ENCODE data around the gene CPA4.
"Not testable (repeated sequence)": the region's sequence is repeated elsewhere in the genome, so short reads cannot be mapped to it uniquely, and the experiment has no call there.

The CPA4 gene

DNA sequence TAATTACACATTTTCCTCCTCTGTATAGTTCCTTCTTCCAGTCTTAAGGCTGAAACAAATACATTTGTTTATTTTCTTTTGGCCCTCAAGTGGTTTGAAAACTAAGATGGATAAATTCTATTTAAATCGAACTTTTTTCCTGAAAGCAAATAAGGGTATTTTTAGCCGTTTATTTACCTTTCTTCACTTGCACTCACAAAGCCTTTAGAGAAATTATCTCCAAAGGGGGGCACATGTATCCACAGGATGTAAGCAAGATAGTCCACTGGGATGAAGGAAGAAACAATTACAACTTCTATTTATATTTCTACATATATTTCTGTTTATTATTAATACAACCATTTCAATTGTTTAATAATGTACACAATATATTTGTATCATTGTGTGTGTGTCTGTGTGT is 10.2 kb downstream of the CPA4 start:
- DNase-seq (ENCODE audit: low read depth) = no peak

DNA sequence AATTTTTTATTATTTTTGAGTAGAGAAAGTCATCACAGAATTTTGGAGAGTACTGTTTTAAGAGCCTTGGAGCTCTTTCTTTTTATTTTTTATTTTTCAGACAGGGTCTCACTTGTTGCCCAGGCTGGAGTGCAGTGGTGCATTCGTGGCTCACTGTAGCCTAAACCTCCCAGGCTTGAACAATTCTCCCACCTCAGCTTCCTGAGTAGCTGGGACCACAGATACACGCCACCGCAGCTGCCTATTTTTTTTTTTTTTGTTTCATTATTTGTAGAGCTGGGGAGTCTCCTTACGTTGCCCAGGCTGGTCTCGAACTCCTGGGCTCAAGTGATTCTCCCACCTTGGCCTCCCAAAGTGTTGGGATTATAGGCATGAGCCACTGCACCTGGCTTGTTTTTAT is 10.6 kb downstream of the CPA4 start:
- DNase-seq (ENCODE audit: low read depth) = no peak

DNA sequence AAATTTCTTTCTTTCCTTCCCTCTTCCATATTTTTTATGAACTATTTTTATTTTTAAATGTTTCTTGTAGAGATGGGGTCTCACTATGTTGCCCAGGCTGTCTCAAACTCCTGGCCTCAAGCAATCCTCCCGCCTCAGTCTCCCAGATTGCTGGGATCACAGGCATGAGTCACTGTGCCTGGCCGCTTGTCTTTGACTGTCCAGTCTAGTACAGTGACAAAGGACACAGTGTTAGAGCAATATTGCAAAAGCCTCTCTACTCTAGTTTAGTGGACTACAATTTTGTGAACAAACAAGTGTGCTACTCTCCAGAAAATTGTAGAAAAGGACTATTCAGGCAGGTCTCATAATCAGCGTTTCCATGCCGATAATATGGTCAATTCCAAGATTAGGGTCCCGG is 11.0 kb downstream of the CPA4 start:
- DNase-seq (ENCODE audit: low read depth) = no peak

DNA sequence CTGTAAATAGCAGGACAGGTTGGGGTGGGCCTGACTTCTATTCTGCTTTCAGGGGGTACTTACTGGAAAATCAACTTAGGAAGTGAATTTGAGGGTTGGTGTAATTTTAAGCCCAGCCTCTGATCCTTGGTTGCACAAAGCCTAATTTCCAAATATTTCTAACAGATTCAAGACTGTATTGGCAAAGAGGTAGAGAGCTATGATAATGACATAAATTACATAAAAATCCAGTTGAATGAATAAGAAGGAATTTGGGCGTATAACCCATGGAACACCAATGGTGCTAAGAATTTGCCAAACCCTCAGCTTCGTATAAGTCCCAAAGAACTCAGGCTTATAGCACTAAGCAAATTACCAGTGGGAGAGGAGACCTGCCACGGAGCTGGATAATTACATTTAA is 11.9 kb downstream of the CPA4 start:
- DNase-seq (ENCODE audit: low read depth) = no peak

DNA sequence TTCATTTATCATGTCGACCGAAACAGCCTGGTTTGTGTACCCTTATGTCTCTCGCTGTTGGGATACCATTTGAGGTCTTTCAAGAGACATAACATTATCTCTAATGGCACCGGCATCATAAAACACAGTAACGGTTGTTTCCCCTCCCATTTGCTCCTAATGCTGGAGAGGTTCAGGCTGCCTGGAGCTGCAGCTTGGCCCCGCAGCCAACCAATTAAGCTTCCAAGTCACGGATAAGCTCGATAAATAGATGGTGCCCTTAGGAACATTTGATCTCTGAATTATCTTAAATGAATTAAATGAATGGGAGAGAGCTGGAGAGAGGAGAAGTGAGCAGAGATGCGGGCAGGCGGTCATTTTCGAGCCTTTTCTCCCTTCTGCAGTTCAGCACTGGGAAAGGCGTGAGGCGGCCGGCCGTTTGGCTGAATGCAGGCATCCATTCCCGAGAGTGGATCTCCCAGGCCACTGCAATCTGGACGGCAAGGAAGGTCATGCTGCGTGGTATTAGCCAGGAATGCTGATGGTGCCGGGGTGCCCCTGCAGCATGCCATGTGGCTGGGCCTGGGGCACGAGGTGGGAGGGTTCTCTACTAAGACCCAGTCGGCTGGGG is 12.6 kb downstream of the CPA4 start:
- no peak for DNase-seq (ENCODE audit: low read depth)

DNA sequence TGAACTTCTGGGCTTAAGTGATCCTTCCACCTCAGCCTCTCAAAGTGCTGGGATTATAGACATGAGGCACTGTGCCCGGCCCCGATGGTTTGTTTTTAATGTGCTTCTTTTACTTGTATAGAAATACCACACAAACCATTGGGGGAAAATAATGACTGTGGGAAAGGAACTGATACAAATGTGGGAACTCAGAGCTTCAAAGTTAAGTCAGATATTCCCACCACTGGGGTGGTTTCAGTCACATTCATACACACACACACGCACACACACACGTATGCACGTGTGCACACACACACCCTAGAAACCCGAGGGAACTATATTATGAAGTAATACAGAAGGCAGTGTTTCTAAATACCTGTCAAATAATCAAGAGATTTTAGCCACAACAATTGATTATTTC is 17.0 kb downstream of the CPA4 start:
- DNase-seq (ENCODE audit: low read depth) = no peak

DNA sequence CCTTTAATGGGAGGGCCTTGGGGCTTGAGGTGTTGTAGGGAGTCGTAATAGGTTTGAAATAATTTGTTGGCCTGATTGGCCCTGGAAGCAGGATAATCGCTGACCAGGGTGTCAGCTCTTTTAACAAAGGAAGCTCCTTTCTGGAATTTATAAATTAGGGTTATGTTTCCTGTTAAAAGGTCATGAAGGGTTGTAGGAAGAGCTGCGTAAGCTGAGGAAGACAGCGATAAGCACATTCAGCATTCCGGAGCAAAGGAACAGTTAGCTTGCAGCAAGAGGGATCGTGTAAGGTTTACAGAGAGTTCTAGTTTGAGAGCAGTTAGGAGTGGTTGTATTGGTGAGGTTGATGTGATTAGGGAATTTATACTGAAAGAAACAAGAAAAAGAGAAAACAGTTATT is 21.3 kb downstream of the CPA4 start:
- no peak for DNase-seq (ENCODE audit: low read depth)

DNA sequence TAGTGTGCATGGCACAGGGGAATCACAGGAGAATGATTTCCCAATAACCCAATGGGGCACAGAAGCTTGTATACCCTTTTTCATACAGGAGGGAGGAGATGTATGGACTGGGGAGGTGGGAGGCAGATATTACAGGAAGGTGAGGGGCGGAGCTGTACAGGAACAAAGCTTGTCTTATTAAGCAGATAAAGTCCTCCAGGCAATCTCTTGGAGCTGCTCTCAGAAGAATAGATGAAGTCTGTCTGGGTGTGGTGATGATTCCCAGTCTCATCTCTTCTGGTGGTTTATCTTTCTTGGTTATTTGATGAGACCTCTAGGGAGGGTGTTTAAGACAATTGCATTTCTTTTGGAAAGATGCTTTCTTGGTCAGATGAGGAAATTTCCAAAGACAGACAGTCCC is 26.6 kb downstream of the CPA4 start:
- DNase-seq (ENCODE audit: low read depth) = no peak

DNA sequence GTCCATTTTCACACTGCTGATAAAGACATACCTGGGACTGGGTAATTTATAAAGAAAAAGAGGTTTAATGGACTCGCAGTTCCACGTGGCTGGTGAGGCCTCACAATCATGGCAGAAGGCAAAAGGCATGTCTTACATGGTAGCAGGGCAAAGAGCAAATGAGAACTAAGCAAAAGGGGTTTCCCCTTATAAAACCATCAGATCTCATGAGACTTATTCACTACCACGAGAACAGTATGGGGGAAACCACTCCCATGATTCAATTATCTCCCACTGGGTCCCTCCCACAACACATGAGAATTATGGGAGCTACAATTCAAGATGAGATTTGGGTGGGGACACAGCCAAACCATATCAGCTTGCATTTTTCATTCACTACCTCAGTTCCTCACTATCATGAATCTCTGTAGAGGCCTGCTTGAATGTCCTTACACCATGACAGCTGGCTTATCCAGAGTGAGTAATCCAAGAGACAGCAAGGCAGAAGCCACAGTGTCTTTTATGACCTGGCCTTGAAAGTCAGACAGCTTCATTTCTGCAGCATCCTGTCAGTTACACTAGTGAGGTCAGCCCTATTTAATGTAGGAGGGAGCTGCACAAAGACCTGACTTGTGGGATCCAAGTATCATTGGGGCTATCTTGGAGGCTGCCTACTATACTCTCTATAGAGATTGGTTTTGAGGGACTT is 28.7 kb downstream of the CPA4 start:
- DNase-seq (ENCODE audit: low read depth) = not testable (repeated sequence)

DNA sequence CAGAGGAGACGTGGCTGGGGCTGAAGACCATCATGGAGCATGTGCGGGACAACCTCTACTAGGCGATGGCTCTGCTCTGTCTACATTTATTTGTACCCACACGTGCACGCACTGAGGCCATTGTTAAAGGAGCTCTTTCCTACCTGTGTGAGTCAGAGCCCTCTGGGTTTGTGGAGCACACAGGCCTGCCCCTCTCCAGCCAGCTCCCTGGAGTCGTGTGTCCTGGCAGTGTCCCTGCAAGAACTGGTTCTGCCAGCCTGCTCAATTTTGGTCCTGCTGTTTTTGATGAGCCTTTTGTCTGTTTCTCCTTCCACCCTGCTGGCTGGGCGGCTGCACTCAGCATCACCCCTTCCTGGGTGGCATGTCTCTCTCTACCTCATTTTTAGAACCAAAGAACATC is 29.7 kb downstream of the CPA4 start:
- no peak for DNase-seq (ENCODE audit: low read depth)

DNA sequence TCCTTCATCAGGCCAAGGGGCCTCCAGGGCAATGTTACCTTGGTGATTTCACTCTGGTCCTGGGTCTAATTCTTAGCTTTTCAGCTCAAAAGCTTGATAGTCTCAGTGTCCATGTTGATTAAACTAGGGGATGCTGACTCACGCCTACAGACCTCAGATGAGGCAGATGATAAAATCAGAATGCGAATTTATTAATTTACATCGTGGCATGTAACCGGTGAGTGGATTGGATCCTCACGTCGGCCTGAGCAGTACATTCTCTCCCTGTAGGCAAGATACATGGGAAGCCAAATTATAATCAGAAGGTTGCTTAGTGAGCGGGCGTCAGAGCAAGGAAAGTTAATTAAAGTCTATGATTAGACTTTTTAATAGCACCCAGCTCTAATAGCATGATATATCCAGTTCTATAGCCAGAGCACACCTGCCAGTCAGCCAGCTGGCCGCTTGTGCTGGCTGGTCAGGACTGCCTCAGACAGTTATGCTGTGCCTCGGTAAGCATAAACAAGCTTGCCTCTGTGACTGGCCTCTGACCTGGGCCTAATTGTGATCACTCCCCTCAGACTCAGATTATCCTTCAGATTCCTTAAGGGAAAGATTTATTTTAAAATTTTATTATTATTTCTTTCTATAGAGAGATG is 31.5 kb downstream of the CPA4 start:
- no peak for DNase-seq (ENCODE audit: low read depth)

DNA sequence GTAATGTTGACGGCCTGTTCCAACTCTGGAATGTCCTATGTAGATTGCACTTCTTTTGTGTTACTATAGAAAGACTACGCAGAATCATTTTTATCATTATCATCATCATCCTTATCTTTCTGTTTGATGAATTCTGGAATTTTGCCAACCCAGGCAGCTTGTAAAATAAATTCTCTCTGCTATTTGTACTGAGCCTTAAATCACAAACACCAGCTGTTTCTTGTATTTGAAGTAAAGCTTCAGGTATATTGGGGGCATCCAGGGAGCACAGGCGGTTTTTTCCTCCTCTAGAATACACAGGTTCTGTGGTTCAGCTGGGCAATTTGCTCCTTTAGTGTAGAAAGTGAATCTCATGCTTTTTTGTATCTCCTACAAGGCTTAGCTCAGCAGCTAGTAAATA is 36.7 kb downstream of the CPA4 start:
- DNase-seq (ENCODE audit: low read depth) = no peak

DNA sequence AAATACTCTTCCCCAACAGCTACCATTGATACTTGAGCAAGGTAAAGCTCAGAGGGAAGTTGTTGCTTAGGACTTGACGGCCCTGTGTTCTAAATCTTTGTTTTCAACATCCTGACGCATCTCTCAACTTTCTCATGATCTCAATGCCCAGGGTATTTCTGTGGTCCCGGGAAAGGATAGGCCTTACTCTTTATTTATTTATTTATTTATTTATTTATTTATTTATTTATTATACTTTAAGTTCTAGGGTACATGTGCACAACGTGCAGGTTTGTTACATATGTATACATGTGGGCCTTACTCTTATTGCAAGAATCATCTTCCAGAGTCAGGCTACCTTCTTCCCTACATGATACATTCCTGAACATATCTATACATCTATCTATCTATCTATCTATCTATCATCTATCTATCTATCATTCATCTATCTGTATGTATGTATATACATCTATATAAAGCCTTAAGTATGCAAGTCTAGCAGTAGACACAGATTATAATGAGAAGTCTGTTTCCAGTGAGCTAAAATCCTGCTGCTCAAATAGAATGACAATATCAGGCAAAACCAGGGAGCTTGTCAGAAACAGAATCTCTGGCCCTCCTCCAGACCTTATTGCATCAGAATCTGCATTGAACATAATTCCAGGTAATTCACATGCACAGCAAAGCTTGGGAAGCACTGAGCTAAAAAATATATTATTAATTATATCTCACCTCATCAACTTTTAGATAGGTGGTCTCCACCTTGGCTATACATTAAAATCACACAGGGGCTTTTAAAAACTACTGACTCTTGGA is 39.5 kb downstream of the CPA4 start:
- no peak for DNase-seq (ENCODE audit: low read depth)

DNA sequence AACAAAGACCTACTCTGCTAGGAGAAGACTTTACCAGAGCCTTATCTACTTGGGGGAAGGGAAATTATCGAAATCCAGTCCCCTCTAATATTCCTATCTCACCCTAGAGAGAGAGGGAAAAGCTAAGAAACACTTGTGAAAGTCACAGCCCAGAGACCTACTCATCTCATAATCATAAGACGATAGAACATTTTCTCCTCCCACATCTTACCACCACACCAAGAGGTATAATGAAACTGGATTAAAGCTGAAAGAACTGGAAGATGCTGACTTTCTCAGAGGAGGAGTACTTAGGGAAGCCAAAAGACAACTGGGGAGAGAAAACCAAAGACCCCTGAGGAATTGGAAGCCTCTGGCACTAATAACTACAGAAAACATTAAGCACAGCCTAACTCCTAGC is 40.9 kb downstream of the CPA4 start:
- no peak for DNase-seq (ENCODE audit: low read depth)

DNA sequence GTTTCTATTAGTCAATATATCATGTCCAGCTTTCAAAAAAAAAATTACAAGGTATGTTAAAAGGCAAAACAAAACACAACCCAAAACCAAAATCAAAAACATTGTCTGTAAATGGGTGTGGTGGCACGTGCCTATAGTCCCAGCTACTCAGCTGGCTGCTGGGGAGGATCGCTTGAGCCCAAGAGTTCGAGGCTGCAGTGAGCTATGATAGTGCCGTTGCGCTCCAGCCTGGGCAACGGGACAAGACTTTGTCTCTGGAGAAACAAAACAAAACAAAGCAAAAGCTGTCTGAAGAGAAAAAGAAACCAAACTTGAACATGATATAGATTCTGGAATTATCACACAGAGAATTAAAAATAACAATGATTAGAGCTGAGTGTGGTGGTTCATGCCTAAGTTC is 41.3 kb downstream of the CPA4 start:
- no peak for DNase-seq (ENCODE audit: low read depth)

DNA sequence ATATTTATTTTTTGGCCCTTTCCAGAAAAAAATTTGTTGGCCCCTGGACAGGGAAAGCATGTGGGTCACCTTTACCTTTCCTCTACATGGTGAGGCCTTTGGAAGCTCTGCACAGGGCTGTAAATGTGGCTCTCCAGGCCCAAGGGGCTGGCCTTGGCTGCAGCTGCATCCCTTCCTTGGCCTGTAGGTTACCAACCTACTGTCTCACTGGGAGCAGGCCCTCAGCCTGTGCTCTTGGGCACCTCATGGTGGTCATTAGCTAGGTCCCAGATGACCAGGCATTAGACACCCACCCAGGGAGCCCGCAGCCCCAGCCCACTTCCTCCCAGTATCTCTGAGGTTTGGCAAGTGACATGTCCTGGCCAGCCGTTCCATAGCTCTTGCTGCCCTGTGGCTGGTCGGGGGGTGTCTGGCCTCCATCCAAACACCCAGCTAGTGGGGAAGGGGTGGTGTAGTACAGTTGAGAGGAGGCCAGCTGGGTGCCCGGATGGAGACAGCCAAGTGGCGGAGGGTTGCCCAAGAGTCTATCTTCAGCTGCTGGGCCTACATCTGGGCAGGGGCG is 44.5 kb downstream of the CPA4 start:
- DNase-seq (ENCODE audit: low read depth) = no peak

DNA sequence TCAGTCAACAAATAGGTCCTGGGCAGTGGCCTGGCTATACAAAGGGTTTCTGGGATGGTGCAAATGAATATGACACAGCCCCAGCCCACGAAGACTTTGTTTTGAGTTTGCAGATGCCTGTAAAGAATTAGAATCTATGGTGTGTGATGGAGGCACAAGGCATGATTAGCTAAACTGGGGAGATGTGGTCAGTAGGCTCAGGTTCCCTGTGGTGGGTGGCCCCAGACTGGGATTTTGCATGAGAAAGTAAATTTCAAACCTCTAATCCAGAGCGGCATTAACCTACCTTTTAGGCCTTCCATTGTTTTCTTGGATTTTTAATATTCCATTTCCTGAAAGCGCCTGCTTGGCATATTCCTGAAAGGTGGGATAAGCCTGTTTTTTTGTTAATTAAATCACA is 45.3 kb downstream of the CPA4 start:
- DNase-seq (ENCODE audit: low read depth) = no peak

DNA sequence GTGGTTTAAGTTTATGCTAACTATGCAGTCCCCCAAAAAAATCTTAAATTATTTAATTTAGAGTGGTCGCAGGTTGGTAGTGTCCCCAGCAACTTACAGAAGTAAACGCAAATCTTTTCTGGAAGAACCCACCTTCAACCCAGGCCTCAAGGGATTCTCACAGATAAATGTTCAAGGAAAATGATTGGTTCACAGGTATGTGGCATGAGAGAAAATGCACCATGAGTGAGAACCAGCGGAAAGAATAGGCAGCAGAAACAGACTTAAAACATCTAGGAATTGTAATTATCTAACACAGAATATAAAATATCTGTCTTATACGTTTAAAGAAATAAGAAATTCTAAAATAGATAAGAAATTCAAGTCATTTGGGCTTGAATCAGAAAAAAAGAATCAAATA is 48.9 kb downstream of the CPA4 start:
- DNase-seq (ENCODE audit: low read depth) = no peak

DNA sequence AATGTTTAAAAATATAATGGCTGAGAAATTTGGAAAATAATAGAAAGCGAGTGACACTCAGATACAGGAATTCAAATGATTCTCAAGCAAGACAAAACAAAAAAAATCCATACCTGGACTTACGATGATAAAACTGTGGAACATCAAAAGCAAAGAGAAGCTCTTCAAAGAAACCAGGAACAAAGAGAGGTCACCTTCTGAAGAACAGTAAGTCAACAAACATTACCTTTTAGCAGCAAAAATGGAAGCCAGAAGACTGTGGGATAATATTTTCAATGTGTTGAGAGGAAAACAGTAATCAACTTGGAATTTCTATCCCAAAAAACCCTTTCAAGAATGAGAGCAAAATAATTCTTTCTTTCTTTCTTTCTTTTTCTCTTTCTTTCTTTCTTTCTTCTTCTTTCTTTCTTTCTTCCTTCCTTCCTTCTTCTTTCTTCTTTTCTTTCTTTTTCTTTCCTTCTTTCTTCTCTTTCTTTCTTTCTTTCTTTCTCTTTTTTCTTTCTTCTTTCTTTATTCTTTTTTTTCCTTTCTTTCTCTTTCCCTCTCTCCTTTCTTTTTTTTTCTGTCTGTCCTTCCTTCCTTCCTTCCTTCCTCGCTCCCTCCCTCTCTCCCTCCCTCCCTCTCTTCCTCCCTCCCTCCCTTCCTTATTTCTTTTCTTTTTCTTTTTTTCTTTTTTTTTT is 49.9 kb downstream of the CPA4 start:
- no peak for DNase-seq (ENCODE audit: low read depth)

DNA sequence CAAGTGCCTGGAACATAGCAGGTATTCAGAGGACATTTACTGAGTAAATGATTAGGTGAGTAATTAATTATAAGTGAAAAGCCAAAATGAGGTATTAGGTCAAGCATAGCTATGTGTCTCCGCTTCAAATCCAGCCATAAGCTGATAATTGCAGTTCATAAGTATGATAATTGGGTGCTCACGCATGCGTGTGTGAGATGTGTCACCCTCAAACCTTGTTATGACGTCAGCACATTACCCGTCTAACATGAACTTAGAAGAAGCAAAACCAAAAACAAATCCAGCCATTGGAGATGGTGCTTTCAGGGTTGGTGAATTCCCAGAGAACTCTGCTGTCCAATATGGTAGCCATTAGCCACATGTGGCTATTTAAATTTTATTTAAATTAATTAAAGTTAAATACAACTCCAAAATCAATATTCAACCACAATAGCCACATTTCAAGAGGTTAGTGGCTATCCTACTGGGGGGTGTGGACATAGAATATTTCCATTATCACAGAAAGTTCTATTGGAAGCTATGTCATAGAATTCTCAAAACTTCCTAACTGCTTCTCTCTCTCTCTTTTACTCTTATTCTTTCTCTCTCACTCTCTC is 51.4 kb downstream of the CPA4 start, which contains the start of gene CPA5:
TSS of gene CPA5 (plus strand) at position 546 of the 596 bp plus-strand sequence. CDS start 1,670 bp downstream, outside the sequence.
- DNase-seq (ENCODE audit: low read depth) = no peak

DNA sequence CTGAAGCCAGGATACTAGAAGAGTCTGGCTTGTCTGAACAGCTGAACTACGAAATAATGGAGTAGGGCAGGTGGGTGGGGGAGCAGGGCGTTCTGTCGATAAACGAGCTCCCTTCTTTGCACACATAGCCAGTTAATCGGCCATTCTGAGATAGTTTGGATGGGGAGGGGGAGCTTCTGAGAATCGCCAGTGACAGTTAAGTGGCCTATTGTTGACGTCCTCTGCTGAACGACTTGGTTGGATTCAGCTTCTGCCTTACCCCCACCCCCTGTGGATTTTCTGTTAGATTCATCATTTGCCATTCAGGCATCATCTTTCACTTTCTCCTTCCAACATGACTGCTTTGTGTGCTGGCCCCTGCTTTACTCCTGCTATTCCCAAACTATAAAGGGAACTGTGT is 52.2 kb downstream of the CPA4 start:
- DNase-seq (ENCODE audit: low read depth) = no peak

DNA sequence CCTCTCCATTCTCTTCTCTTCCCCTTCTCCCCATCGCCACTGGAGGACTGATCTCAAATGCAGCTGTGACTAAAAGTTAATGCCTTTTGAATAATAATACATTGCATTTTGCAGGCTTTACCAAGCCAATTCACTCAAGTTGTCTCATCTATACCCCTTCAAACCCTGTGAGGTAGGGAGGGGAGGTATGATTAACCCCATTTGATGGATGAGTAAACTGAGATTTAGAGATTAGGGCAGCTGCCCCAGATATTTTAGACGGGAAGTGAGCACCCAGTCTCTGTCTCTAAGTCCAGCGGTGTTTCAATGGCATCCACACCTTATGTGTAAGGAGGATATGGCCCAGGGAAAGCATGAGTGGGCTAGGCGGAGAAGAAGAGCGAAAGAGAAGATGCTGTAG is 52.8 kb downstream of the CPA4 start:
- no peak for DNase-seq (ENCODE audit: low read depth)

Measured in stimulated activated CD4-positive, alpha-beta T cell treated with anti-CD3 and anti-CD28 coated beads, Interleukin-2, amount 100 ng/mL, for 4 hours (primary cell).